MM.1S (cell line): ENCODE data around the gene STMN3.

Experiments used
- DNase-seq: peaks from one replicate; pipeline ENCODE4 v3.0.0-alpha.2; 2015
- H2AFZ ChIP-seq: fragments of 300-600 bp; sonication (generic); 2 replicates; pipeline ENCODE4 v1.6.0; 2016; ENCODE audit warnings: antibody characterized with exemption, low read length
- H3F3A ChIP-seq: fragments of 300-600 bp; sonication (generic); 2 replicates; pipeline ENCODE4 v1.6.1; 2016; ENCODE audit warnings: mild to moderate bottlenecking, antibody characterized with exemption, low read length, moderate library complexity, mixed read lengths; ENCODE audit not compliant: insufficient read depth
- H3K27ac ChIP-seq: fragments of 300-600 bp; sonication (generic); 2 replicates; pipeline ENCODE4 v1.5.1; 2016; ENCODE audit warnings: mild to moderate bottlenecking, low read length
- H3K27me3 ChIP-seq: fragments of 300-600 bp; sonication (generic); replicated peaks from 2 replicates; pipeline ENCODE4 v1.6.0; 2016; ENCODE audit warnings: low read length; ENCODE audit not compliant: insufficient read depth
- H3K36me3 ChIP-seq: fragments of 300-600 bp; sonication (generic); replicated peaks from 2 replicates; pipeline ENCODE4 v1.6.1; 2016; ENCODE audit warnings: mild to moderate bottlenecking, low read length, mixed read lengths; ENCODE audit not compliant: insufficient read depth
- H3K4me1 ChIP-seq: fragments of 300-600 bp; sonication (generic); 2 replicates; pipeline ENCODE4 v1.6.1; 2016; ENCODE audit warnings: low read length, mixed read lengths
- H3K4me2 ChIP-seq: fragments of 300-600 bp; sonication (generic); 2 replicates; pipeline ENCODE4 v1.6.0; 2016; ENCODE audit warnings: low read depth, low read length
- H3K4me3 ChIP-seq: fragments of 300-600 bp; sonication (generic); 2 replicates; pipeline ENCODE4 v1.5.1; 2016; ENCODE audit warnings: low read length, mixed read lengths
- H3K79me2 ChIP-seq: fragments of 300-600 bp; sonication (generic); 2 replicates; pipeline ENCODE4 v1.6.1; 2016; ENCODE audit warnings: mixed run types, low read length, mixed read lengths
- H3K9ac ChIP-seq: fragments of 300-600 bp; sonication (generic); 2 replicates; pipeline ENCODE4 v1.6.1; 2016; ENCODE audit warnings: low read length, mixed read lengths
- H3K9me2 ChIP-seq: fragments of 300-600 bp; sonication (generic); replicated peaks from 2 replicates; pipeline ENCODE4 v1.6.1; 2016; ENCODE audit warnings: mild to moderate bottlenecking, low read length, mixed read lengths; ENCODE audit not compliant: insufficient read depth
- H3K9me3 ChIP-seq: fragments of 300-600 bp; sonication (generic); replicated peaks from 2 replicates; pipeline ENCODE4 v1.6.1; 2016; ENCODE audit warnings: mild to moderate bottlenecking, low read length, mixed read lengths; ENCODE audit not compliant: insufficient read depth
- H4K20me1 ChIP-seq: fragments of 300-600 bp; sonication (generic); 2 replicates; pipeline ENCODE4 v1.6.1; 2016; ENCODE audit warnings: mild to moderate bottlenecking, low read length, moderate library complexity, mixed read lengths; ENCODE audit not compliant: insufficient read depth
- CTCF ChIP-seq: fragments of 300-600 bp; sonication (generic); IDR thresholded peaks from 2 replicates; pipeline ENCODE4 v1.5.1; 2016; ENCODE audit warnings: antibody characterized with exemption, low read length, mixed read lengths
- EZH2 ChIP-seq: fragments of 300-600 bp; sonication (generic); optimal IDR thresholded peaks from 2 replicates; pipeline ENCODE3; 2017; ENCODE audit warnings: low read depth, mild to moderate bottlenecking, antibody characterized with exemption, low read length, mixed read lengths
- EZH2phosphoT487 ChIP-seq: fragments of 300-600 bp; sonication (generic); IDR thresholded peaks from 2 replicates; pipeline ENCODE4 v1.6.1; 2018; ENCODE audit warnings: antibody characterized with exemption, low read length

The STMN3 gene

GRCh38 chr20:63667858-63668257, 14.6 kb upstream of the STMN3 start:
- Histone ChIP-seq H3K4me1 (no peaks in the 10 kb centered on the region), H3K4me2 (no peak overlapping the region), H3K27me3 (no peaks in the 10 kb centered on the region), H3F3A (no peaks in the 10 kb centered on the region), H3K9me2 (no peaks in the 10 kb centered on the region), H3K9ac (no peak overlapping the region), H3K4me3 (no peak overlapping the region), H3K79me2 (no peaks in the 10 kb centered on the region), H3K27ac (no peak overlapping the region), H4K20me1 (no peaks in the 10 kb centered on the region), H3K9me3 (no peaks in the 10 kb centered on the region), H3K36me3 (no peaks in the 10 kb centered on the region; the same call in 1 of the 2 replicates), H2AFZ (no peak overlapping the region)
- DNase-seq, result no peak
- no peak for TF ChIP-seq EZH2phosphoT487
- TF ChIP-seq EZH2, result no peak
- no peak for TF ChIP-seq CTCF

GRCh38 chr20:63665708-63666107, 12.5 kb upstream of the STMN3 start:
- Histone ChIP-seq H3K4me3 (no peak overlapping the region), H4K20me1 (no peaks in the 10 kb centered on the region), H3K4me1 (no peaks in the 10 kb centered on the region), H2AFZ (no peak overlapping the region), H3K79me2 (peaks cover 7% of the 10 kb centered on the region; the same call in 1 of the 2 replicates), H3K9ac (no peak overlapping the region), H3K27me3 (no peaks in the 10 kb centered on the region), H3K4me2 (no peak overlapping the region), H3K9me2 (no peaks in the 10 kb centered on the region), H3K27ac (no peak overlapping the region), H3K36me3 (no peaks in the 10 kb centered on the region; the same call in 1 of the 2 replicates), H3F3A (no peaks in the 10 kb centered on the region), H3K9me3 (no peaks in the 10 kb centered on the region)
- TF ChIP-seq EZH2phosphoT487, result no peak
- no peak for DNase-seq

GRCh38 chr20:63664861-63665594, 11.8 kb upstream of the STMN3 start:
- Histone ChIP-seq H3K9me2 (no peaks in the 10 kb centered on the region), H3K36me3 (no peaks in the 10 kb centered on the region; the same call in 1 of the 2 replicates)

More at GRCh38 chr20:63664861-63665594, 11.8 kb upstream of the STMN3 start:
- no peaks in the 10 kb centered on the region for H3K9me3 ChIP-seq
- no peak overlapping the region for H3K9ac ChIP-seq
- H3K4me2 ChIP-seq, result no peak overlapping the region
- H3K79me2 ChIP-seq, result peaks cover 9% of the 10 kb centered on the region; the same call in 1 of the 2 replicates
- H3K4me3 ChIP-seq, result no peak overlapping the region
- H3F3A ChIP-seq, result no peaks in the 10 kb centered on the region
- TF ChIP-seq EZH2 (no peak), CTCF (no peak), EZH2phosphoT487 (no peak)
- no peaks in the 10 kb centered on the region for H3K27me3 ChIP-seq
- H3K27ac ChIP-seq, result no peak overlapping the region
- H4K20me1 ChIP-seq, result no peaks in the 10 kb centered on the region
- H3K4me1 ChIP-seq, result no peaks in the 10 kb centered on the region
- no peak overlapping the region for H2AFZ ChIP-seq
- DNase-seq, result no peak
